K562 (cell line): Measurements from ENCODE around the gene CLNK. TPM values are rescaled to one million over a fixed set of nuclear protein-coding genes. Genes with fewer than 3 reads are reported as not detected.
A peak's percentile ranks its signal among the peaks of the same experiment; 100 is the strongest.

ENCODE experiments used
- CEBPB ChIP-seq: fragments of 450-650 bp; IDR thresholded peaks from 2 replicates; pipeline ENCODE4 v1.6.1; 2016; ENCODE audit warnings: missing genetic modification characterization, missing compliant biosample characterization
- CEBPG ChIP-seq, 3 experiments: fragments of 200-800 bp in 1 of 3; sonication (Bioruptor generic) in 1 of 3; sonication (generic) in 1 of 3; formaldehyde crosslinking in 1 of 3; IDR thresholded peaks in 2 of 3; conservative IDR thresholded peaks in 1 of 3; 2 replicates each; pipeline versions ENCODE4 v1.6.1 to v1.8.0; 2016 to 2022; ENCODE audit warnings: missing compliant biosample characterization in 2 of 3, missing genetic modification characterization in 2 of 3, mild to moderate bottlenecking in 1 of 3, missing genetic modification reagents in 1 of 3
- CHAMP1 ChIP-seq: fragments of 450-650 bp; IDR thresholded peaks from 2 replicates; pipeline ENCODE4 v1.6.1; 2016; ENCODE audit warnings: mild to moderate bottlenecking
- CTCF ChIP-seq, 3 experiments: IDR thresholded peaks in 2 of 3; conservative IDR thresholded peaks in 1 of 3; 2 replicates each; pipeline ENCODE4 v1.5.1; 2011 to 2012; ENCODE audit warnings: low read length in 3 of 3, mild to moderate bottlenecking in 3 of 3, control low read depth in 2 of 3, improper control_type of control experiment in 1 of 3, inconsistent platforms in 1 of 3, low read depth in 1 of 3, mixed read lengths in 1 of 3, moderate library complexity in 1 of 3; ENCODE audit not compliant: insufficient read depth in 2 of 3
- DEAF1 ChIP-seq: fragments of 450-650 bp; formaldehyde crosslinking; IDR thresholded peaks from 2 replicates; pipeline ENCODE4 v1.4.0; 2020; ENCODE audit warnings: mild to moderate bottlenecking, moderate library complexity
- MCM2 ChIP-seq: fragments of 450-650 bp; IDR thresholded peaks from 2 replicates; pipeline ENCODE4 v1.6.1; 2017; ENCODE audit warnings: low read depth, mild to moderate bottlenecking
- RAD21 ChIP-seq, 2 experiments: fragments of 250-450 bp in 1 of 2; fragments of 450-650 bp in 1 of 2; sonication (Bioruptor Pico) in 1 of 2; formaldehyde crosslinking in 1 of 2; IDR thresholded peaks in 1 of 2; conservative IDR thresholded peaks in 1 of 2; 2 replicates each; pipeline versions ENCODE4 v1.4.0 to v1.8.0; 2020 to 2022; ENCODE audit warnings: mild to moderate bottlenecking in 2 of 2, moderate library complexity in 1 of 2
- SIRT6 ChIP-seq: IDR thresholded peaks from one replicate; pipeline ENCODE4 v1.6.1; 2012; ENCODE audit warnings: low read depth, mild to moderate bottlenecking, control low read depth, inconsistent platforms, low read length, moderate library complexity
- TAL1 ChIP-seq: fragments of 450-650 bp; IDR thresholded peaks from 2 replicates; pipeline ENCODE4 v1.6.1; 2016; ENCODE audit warnings: mild to moderate bottlenecking
- ZNF24 ChIP-seq: fragments of 450-650 bp; IDR thresholded peaks from 2 replicates; pipeline ENCODE4 v1.6.1; 2016
- polyA plus RNA-seq, 8 experiments: library from polyadenylated mRNA; depleted of rRNA in 4 of 8; stranded (reverse) in 5 of 8; unstranded in 3 of 8; fragments of >200 nt; fragmentation: Nextera tagmentation in 2 of 8; fragmentation: Illumina TruSeq in 1 of 8; extraction: Ambion mirVana in 2 of 8; extraction: Trizol in 1 of 8; gene quantifications; 2 replicates each; pipeline versions ENCODE4 v1.2.1 to v1.2.3, GENCODE V29; 2011 to 2014; ENCODE audit warnings: inconsistent platforms in 1 of 8, missing spikeins in 1 of 8
- total RNA-seq, 7 experiments: library from RNA; depleted of rRNA in 6 of 7; stranded (reverse); fragments of >200 nt in 6 of 7; fragmentation: Illumina TruSeq in 2 of 7; extraction: Trizol in 2 of 7; gene quantifications; 2 replicates each; pipeline versions ENCODE4 v1.2.1 to v1.2.3, GENCODE V29; 2011 to 2021; ENCODE audit warnings: low replicate concordance in 1 of 7

Gene CLNK
- total and polyA plus RNA-seq, 9 of the 15 experiments (the other 6 are each of a cell fraction or from before 2014, with no cell fraction given), result not detected

GRCh38 chr4:10554694-10555093 lies 129.9 kb downstream of the CLNK start (continued):
- TF ChIP-seq CHAMP1 (no peak), CEBPG (CRISPR knock-in tag; IDR thresholded peaks at IDR 0.05) (no peak), CEBPG (tag; conservative IDR thresholded peaks at IDR 0.05 in 1 of 2, IDR thresholded peaks at IDR 0.05 in 1 of 2) (0 out of 4 replicates have a peak, but pooled peaks of 1 of the 2 experiments have one; percentile 28), MCM2 (no peak), ZNF24 (no peak), CTCF (IDR thresholded peaks at IDR 0.05 in 2 of 3, conservative IDR thresholded peaks at IDR 0.05 in 1 of 3; ENCODE audit: insufficient read depth in 2 of 3, low read depth in 1 of 3, low read length in 3 of 3) (peak; percentile 66 to 83 (median 76)), DEAF1 (CRISPR knock-in tag) (peak; percentile 54; the same call in 1 of the 2 replicates), CEBPB (tag) (0 out of 2 replicates have a peak, but pooled peaks have one; percentile 30), RAD21 (CRISPR knock-in tag; conservative IDR thresholded peaks at IDR 0.05 in 1 of 2, IDR thresholded peaks at IDR 0.05 in 1 of 2) (peak; percentile 69 to 82), TAL1 (no peak), SIRT6 (no peak)
- TF ChIP-seq, all 486 proteins: peak for 7
